Bronchial epithelial cell (primary cell): Measurements from ENCODE around the gene ARID5A. TPM values are rescaled to one million over a fixed set of nuclear protein-coding genes. Genes with fewer than 3 reads are reported as not detected.

Experiments used
- DNase-seq: peaks from one replicate; pipeline ENCODE4 v3.0.0-alpha.2; 2010; ENCODE audit warnings: low read depth
- FAIRE-seq: peaks from 2 replicates; lab custom pipeline; 2011; peaks lifted over from hg19 to GRCh38; lab: Jason Lieb, UNC
- H3K27me3 ChIP-seq: 2 replicates; pipeline ENCODE4 v1.5.1; 2011; ENCODE audit warnings: low read length; ENCODE audit not compliant: control insufficient read depth, insufficient read depth
- H3K36me3 ChIP-seq: 2 replicates; pipeline ENCODE4 v1.5.1; 2011; ENCODE audit warnings: low read length; ENCODE audit not compliant: control insufficient read depth, insufficient read depth
- H3K4me3 ChIP-seq: 2 replicates; pipeline ENCODE4 v1.5.1; 2011; ENCODE audit warnings: mild to moderate bottlenecking, low read depth, low read length, control low read depth
- total RNA-seq: library from RNA; depleted of rRNA; stranded (reverse); fragments of >200 nt; gene quantifications from 2 replicates; pipeline ENCODE4 v1.2.1, GENCODE V29; 2014
- TF ChIP-seq, protein P1 (sequence below): IDR thresholded peaks from 2 replicates; pipeline ENCODE4 v1.5.1; 2011; ENCODE audit warnings: mild to moderate bottlenecking, moderate library complexity, low read length, control low read depth, inconsistent platforms; ENCODE audit not compliant: insufficient read depth, severe bottlenecking

ARID5A gene
- total RNA-seq, 1 donor from 2014 or later: 2.9 TPM

DNA sequence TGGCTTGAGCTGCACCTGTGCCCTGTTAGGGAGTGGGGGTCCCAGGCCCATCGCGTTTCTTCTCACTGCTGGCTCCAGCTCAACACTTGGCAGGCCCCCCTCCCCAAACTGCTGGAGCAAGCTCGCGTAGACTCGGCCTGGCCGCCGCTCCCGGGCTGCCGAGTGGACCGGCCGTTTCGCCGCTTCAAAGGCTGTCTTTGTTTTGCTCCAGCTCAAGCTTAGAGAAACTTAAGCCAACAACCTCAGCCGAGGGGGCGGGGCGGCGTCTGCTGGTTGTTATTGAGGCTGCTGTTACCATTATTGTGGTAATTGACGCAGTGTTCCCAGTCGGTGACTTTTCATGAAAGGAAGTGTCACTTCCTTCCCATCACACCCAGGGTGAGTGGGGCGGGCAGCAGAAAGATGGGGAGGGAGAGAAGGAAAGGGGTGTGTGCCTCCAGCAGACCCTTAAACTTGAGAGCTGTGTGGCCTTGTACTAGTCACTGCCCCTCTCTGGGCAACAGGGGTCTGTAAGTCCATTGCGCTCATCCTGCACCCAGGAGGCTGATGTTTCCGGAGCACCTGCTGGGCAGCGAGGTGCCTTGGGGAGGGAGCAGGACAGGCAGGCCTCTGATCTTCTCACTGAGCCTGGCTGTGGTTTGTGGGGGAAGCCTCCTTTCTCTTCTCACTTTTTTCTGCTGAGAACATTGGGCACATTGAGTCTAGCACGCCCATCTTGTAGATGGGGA is 2.1 kb downstream of the ARID5A start:
- TF ChIP-seq, protein P1, sequence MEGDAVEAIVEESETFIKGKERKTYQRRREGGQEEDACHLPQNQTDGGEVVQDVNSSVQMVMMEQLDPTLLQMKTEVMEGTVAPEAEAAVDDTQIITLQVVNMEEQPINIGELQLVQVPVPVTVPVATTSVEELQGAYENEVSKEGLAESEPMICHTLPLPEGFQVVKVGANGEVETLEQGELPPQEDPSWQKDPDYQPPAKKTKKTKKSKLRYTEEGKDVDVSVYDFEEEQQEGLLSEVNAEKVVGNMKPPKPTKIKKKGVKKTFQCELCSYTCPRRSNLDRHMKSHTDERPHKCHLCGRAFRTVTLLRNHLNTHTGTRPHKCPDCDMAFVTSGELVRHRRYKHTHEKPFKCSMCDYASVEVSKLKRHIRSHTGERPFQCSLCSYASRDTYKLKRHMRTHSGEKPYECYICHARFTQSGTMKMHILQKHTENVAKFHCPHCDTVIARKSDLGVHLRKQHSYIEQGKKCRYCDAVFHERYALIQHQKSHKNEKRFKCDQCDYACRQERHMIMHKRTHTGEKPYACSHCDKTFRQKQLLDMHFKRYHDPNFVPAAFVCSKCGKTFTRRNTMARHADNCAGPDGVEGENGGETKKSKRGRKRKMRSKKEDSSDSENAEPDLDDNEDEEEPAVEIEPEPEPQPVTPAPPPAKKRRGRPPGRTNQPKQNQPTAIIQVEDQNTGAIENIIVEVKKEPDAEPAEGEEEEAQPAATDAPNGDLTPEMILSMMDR: no peak
- Histone ChIP-seq H3K27me3 (no peaks in the 10 kb centered on the region), H3K4me3 (no peak overlapping the region), H3K36me3 (no peaks in the 10 kb centered on the region)
- DNase-seq: no peak
- no peak for FAIRE-seq

DNA sequence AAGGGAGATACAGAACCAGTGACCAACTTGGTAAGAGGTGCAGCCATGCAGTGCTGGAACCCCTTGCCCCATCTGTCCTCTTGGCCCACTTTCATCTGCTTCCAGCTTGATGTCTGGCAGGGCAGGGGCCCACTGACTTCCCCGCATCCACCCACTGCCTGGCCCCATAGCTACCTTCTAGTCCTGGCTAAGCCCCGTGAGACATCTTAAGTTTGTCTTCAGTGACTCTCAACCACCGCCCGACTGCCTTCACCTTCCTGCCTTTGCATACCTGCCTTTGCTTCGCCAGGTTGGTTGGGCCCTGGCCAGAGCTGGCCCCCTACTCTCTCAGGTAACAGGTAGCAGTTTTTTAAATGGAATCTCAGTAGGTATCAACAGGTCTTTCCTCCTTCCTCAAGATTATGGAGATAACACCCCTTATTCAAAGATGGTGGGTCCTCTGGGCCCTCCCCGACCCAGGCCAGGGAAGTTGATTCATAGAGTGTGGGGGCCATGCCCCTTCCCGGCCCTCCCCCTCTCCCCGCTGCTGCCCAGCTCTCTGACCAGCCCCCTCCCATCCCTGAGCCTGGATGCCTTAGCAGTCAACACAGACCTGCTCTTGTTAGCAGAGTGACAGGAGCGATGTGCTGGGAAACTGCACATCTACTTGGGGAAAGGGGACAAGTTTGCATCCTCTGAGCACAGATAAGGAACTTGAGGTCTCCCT is 2.8 kb downstream of the ARID5A start:
- Histone ChIP-seq H3K27me3 (no peaks in the 10 kb centered on the region), H3K36me3 (no peaks in the 10 kb centered on the region), H3K4me3 (no peak overlapping the region)
- no peak for DNase-seq
- TF ChIP-seq, protein P1: no peak
- FAIRE-seq: no peak

DNA sequence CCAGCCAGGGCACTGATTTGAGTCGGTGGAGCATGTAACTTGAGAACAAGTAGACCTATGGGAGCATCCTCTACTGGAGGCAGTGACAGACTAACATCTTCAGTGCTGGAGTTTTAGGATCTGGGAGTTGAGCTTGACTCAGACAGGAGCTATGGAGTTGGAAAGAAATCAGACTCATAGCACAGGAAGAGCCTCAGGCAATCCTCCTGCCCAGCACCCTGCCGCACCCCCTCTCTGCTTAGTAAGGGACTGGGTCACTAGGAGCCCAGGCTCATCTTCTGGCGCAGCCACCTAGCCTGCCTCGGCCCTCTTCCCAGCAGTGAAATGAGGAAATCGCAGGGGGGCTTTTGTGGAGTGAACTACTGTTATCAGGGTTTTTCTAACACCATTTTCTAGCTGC is 3.6 kb downstream of the ARID5A start:
- H3K27me3 ChIP-seq: no peaks in the 10 kb centered on the region
- H3K36me3 ChIP-seq: no peaks in the 10 kb centered on the region
- peak; percentile 84 for DNase-seq
- no peak overlapping the region for H3K4me3 ChIP-seq
- FAIRE-seq: no peak
- TF ChIP-seq, protein P1: no peak

DNA sequence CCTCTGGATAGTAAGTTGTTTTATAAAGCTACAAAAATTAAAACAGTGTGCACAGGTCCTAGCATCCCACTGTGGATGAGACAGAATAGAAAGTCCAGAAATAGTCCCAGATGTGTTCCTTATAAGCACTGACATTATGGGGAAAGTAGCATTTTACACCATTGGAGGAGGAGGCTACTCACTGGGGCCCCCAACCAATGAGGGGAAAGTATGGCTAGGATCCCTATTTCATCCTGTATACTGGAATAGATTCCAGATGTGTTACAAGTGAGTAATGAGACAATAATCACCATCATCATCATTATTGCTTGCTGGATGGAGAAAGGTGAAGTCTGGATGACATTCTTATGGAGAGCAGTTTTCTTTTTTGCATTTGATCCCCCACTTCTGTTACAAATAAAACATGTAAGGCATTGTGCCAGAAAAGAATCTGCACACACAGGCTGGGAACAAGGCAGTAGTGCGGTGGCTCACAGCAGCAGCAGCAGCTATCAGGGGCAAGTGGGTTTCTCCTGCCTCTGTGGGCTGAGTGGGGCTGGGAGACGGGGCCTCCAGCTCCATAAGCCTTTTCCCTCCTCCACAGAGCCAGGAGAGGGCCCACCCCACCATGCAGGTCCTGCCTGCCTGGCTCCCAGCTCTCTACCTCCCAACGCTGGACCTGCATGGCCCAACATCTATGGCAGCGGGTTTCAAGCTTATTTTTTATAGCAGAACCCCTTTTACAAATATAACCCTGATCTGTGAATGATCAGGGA is 5.0 kb downstream of the ARID5A start:
- no peak overlapping the region for H3K4me3 ChIP-seq
- DNase-seq (no peak), FAIRE-seq (no peak)
- no peaks in the 10 kb centered on the region for H3K27me3 ChIP-seq
- TF ChIP-seq, protein P1: no peak
- H3K36me3 ChIP-seq: no peaks in the 10 kb centered on the region

DNA sequence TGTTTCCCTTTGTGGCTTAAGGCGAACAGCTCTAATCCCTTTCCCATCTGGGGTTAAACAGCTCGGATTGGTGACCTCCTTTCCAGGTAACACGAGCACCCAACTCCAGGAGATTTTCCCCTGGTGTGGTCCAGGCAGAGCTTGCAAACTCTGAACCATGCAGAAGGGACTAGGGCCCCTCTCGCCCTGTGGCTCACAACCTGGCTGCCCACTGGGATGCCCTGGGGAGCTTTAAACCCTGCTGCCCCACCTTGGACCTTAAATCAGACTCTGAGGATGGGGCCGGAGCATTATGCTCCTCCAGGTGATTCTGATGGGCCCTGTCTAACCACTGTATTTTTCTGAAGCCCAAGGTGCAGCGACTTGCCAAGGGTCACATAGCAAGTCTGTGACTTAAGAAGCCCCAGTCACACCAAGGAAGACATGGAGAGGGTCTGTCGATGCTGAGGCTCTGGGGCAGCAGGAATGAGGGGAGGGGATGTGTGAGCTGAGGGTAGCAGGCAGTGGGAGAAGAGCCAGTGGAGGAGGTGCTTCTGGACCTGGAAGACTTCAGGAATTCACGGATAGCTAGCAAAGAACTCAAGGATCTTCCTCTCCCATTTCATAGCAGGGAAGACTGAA is 5.9 kb downstream of the ARID5A start:
- TF ChIP-seq, protein P1: no peak
- no peak overlapping the region for H3K4me3 ChIP-seq
- FAIRE-seq: no peak
- DNase-seq: no peak
- no peaks in the 10 kb centered on the region for H3K36me3 ChIP-seq
- no peaks in the 10 kb centered on the region for H3K27me3 ChIP-seq
